Stromal cell of bone marrow (primary cell): ENCODE measurements around the gene HNRNPUL1.

Experiments
- DNase-seq: peaks from one replicate; pipeline ENCODE4 v3.0.0-alpha.2; 2012; ENCODE audit warnings: low read depth

Gene HNRNPUL1

GRCh38 chr19:41234512-41235168 is 29.5 kb upstream of the HNRNPUL1 start:
- DNase-seq, result no peak

GRCh38 chr19:41235480-41235879 is 28.7 kb upstream of the HNRNPUL1 start:
- no peak for DNase-seq

GRCh38 chr19:41238244-41238643 is 25.9 kb upstream of the HNRNPUL1 start:
- no peak for DNase-seq

DNA sequence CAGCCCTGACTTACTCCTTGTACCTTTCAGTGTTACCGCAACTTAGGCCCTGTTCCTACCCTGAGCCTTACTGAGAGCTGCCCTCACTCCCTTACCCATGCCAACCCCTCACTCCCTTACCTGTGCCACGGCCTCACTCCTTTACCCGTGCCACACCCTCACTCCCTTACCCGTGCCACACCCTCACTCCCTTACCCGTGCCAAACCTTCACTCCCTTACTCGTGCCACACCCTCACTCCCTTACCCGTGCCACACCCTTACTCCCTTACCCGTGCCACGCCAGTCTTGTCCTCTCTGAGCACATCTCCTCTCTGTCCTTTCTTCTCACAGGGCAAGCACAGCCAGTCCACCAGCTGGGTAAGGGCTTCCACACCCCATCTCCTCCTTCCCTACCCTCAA is 24.8 kb upstream of the HNRNPUL1 start:
- DNase-seq, result no peak

DNA sequence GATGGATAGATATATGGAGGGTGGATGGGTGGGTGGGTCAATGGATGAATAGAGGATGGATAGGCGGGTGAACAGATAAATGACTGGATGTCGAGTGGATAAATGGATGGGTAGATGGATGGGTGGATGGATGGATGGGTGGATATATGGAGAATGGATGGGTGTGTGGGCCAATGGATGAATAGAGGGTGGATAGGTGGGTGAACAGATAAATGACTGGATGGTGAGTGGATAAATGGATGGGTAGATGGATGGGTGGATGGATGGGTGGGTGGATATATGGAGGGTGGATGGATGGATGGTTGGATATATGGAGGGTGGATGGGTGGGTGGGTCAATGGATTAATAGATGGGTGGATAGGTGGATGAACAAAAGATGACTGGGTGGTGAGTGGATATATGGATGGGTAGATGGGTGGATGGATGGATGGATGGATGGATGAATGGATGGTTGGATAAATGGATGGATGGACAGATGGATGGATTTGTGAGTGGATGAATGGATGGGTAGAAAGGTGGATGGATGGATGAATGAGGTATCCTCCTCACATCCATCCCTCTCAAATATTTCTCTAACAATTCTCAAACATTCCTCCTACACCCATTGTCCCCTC is 24.1 kb upstream of the HNRNPUL1 start:
- DNase-seq, result no peak

DNA sequence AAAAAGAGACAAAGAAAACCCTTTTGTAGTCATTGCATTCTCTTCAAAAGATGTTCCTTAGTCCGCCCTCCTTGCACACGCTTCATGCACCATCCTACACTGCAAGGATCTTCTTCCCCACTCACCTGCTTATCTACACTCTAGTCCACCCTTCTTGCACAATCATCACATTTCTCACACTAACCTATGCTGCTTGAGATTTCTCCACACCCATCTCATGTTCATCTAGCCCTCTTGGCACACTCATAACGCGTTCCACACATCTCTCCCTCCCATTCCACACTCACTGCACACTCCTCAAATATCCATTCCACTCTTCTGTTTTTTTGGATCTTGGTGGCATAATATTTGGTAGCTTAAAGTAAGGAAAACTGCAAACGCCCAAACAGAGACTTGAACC is 22.3 kb upstream of the HNRNPUL1 start:
- DNase-seq, result no peak

GRCh38 chr19:41244117-41244516 is 20.1 kb upstream of the HNRNPUL1 start:
- no peak for DNase-seq

GRCh38 chr19:41245843-41246242 is 18.3 kb upstream of the HNRNPUL1 start:
- no peak for DNase-seq

GRCh38 chr19:41248895-41249294 is 15.3 kb upstream of the HNRNPUL1 start:
- DNase-seq, result no peak

DNA sequence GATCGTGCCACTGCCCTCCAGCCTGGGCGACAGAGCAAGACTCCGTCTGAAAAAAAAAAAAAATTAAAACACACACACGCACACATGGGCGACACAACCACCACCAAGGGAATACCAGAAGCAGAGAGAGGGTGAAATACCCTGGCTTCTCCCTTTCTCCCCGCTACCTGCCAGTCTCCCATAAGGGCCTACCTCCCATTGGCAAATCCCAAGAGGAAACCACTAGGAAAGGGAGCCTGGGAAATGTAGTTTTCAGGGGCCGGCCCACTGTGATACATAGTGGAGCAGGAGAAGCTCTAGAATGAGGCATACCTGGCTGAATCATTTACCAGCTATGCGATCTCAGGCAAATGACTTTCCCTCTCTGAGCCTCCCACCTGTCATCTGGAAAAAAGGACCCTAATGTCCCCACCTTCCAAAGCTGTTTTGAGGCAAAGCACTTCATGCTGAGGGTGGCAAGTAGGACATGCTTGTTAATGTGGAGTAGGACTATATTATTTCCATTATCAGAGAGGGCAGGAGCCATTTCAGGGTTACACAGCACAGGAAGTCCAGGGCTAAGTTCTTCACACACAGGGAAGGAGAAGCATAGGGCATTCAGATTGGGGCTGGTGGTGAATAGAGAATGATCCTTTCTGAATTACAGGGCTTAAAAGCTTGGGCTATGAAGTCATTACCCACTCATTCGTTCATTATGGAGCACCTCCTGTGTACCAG is 14.3 kb upstream of the HNRNPUL1 start:
- no peak for DNase-seq

DNA sequence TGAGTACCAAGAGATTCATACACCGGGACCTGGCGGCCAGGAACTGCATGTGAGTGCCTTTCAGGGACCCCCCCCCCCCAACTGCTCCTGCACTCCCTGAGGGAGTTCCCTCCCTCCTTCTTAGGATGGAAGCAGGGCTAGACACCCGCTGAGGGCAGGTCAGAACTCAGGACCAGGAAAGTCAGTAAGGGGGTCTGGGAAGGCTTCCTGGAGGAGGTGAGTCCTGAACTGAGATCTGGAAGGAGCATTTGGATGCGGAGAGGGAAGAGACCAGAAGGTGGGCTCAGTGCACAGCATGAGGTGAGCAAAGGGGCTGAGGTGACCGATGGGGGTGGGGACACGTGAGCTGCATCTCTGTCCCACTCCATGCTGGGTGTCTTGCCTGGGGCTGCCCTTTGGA is 10.5 kb upstream of the HNRNPUL1 start:
- no peak for DNase-seq

DNA sequence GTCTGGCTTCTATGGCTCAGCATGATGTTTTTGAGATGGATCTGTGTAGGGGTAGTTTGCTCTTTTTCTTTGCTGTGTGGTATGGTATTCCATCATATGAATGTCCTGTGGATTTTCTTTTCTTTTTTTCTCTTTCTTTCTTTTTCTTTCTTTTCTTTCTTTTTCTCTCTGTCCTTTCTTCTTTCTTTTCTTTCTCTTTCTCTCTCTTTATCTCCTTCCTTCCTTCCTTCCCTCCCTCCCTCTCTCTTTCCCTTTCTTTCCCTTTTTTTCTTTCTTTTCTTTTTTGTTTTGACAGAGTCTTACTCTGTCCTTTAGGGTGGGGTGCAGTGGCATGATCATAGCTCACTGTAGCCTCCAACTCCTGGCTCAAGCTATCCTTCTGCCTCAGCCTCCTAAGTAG is 9.0 kb upstream of the HNRNPUL1 start:
- DNase-seq, result no peak

DNA sequence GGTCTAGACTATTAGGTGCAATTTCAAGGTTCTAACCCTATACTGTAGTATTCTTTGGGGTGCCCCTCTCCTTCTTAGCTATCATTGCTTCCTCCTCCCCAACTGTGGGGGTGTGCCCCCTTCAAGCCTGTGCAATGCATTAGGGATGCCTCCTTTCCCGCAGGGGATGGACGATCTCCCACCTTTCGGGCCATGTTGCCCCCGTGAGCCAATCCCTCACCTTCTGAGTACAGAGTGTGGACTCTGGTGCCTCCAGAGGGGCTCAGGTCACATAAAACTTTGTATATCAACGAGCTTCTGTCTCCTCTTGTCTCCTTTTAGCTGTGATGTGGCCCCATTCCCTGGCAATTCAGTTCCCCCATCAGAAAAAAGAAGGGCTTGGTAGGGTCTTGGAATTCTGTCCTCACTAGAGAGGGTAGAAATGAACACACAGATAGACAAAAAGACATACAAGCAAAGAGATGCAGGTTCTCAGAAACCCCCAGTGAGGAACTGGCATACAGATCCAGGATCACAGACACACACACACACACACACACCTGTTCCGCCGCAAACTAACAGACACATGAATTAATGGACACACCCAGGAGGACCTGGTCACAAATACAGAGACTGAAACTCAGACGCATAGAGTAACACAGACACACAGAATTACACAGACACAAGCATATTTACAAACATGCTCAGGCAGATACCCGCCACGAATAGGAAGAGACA is 2.5 kb upstream of the HNRNPUL1 start:
- DNase-seq, result no peak

DNA sequence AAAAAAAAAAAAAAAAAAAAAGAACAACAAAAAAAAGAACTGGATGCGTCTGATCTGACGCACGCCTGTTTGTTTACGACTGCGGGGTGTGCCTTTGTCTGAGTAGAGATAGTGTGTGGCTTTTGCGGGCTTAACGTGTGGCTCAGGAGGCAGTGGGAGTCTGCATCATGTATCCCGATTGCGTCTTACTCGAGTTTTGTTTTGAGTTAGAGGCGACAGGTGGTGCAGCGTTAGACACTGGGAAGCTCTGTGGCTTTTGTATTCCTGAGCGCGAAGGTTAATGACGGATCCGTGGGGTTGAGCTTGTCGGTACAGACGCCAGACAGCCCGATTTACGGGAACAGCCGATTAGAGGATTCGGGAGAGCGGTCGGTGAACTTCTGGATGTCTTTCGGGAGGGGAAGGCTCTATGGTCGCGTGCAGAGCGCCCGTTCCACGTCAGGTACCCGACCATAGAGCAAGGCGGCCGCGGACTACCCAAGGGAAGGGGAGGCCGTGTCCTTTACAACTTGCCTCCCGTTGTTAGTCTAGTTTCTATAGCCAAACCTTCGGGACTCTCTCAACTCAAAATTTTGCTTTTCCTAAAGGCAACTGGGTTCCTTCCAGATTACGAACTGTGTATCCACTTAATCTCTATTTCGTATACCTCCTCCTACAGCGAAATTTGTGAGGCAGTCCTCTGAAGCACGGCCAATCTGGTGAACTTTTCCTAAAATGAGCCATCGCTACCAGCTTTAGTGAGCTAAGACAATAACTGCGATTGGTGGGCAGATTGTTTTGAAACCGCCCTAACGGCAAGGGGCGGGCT is 926 bp upstream of the HNRNPUL1 start:
- DNase-seq, result peak; percentile 41

DNA sequence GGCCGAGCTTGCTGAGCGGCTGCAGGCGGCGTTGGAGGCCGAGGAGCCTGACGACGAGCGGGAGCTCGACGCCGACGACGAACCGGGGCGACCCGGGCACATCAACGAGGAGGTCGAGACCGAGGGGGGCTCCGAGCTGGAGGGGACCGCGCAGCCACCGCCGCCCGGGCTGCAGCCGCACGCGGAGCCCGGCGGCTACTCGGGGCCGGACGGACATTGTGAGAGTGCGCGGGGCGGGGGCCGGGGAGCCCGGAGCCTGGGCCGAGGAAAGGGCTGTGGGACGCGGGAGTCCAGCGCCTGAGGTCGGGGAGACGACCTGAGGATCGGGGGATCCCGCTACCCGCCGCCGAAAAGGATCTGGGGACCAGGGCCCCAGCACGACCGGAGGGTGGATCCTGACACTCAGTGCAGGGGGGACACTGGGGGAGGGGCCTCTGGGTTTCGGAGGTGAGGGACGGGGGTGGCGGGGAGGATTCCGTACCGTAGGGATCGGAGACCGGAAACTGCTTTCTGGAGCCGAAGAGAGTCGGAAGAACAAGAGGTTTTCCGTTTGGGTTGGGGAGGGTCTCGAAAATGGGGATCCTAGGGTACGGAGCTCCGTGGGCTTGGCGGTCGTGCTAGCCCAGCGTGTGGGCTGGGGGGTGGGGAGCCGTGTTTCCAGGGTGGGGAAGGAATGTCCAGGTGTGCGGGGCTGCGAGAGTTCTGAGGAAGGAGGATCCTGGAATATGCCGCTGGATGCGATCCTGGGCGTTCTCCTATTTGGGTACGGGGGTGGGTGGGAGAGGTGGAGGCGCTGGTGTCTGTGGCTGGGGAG is 616 bp downstream of the HNRNPUL1 start:
- DNase-seq, result no peak

DNA sequence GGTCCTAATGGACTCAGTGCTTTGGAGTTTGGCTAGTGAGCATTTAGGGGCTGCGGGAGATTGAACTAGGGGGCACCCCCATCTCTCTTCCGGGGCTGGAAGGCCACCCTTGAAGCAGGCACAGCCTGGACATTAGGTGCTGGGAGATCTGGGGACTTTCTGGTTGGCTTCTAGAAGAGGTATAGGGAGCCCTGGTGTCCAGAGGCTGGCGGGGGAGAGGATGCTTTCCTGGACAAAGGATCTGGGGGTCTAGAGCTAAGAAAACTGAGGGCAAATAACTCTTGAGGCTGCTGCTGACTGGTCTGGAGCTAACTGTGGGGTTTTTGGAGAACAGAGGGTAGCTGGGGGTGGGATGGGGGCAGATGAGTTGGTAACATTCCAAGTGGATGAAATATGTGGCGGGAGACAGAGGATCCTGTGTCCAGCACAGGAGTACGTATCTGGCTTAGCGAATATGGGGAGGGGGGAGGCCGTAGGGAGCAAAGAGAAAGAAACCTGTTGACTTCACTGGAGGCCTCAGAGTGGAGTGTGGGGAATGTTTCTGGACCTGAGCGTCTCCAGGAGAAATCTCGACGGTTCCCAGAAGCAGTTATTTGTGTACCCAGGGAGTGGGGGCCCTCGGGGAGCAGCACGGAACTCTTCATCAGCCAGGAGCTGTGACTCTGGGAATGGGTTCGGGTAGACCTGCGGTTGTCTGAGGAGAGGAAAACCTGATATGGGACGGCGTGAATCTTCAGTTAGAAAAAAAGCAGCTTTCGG is 1.4 kb downstream of the HNRNPUL1 start:
- no peak for DNase-seq

- no peak for DNase-seq
Measured at GRCh38 chr19:41269055-41269454, 4.9 kb downstream of the HNRNPUL1 start.

DNA sequence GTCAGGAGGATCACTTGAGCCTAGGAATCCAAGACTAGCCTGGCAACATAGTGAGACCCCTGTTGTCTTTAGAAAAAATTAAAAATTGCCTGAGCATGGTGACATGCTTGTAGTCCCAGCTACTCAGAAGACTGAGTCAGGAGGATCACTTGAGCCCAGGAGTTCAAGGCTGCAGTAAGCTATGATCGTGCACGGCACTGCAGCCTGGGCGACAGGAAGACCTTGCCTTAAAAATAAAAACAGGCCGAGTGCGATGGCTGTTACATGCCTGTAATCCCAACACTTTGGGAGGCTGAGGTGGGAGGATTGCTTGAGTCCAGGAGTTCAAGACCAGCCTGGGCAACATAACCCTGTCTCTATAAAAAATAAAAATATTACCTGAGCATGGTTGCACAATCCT is 5.4 kb downstream of the HNRNPUL1 start:
- no peak for DNase-seq

- DNase-seq, result no peak
Measured at GRCh38 chr19:41273076-41273475, 8.9 kb downstream of the HNRNPUL1 start.

GRCh38 chr19:41274802-41275201 is 10.6 kb downstream of the HNRNPUL1 start:
- DNase-seq, result no peak
